ENCODE results near the gene PCBP3.
"Not testable (repeated sequence)": the region's sequence is repeated elsewhere in the genome, so short reads cannot be mapped to it uniquely, and the experiment has no call there.

The PCBP3 gene

DNA sequence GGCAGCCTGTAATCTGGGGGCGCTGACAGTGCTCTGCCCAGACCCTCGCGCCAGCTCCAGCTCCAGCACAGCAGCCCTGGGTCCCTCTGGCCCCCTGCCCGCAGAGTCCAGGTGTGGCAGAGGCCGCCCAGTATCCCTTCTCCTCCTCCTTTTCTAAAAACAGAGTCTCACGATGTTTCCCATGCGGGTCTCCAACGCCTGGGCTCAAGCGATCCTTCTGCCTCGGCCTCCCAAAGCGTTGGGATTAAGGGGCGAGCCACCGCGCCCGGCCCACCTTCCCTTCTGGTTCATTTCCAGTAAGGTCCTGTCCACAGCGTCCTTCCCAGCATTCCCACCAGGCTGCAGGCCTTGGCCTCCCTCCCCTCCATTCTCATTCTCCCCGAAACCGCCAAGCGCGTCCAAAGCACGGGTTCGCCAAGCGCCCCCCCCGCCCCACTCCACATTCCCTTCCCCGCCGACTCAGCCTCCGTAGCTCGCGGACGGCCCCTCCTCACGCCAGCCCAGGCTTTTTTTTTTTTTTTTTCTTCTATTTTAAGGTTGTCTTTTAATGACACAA is 2.0 kb upstream of the PCBP3 start:
- H3K9me3 ChIP-seq (ENCODE audit: severe bottlenecking): no peaks in the 10 kb centered on the region
- H3K36me3 ChIP-seq: no peaks in the 10 kb centered on the region
- no peaks in the 10 kb centered on the region for H3K27me3 ChIP-seq (ENCODE audit: insufficient read depth, low read depth, severe bottlenecking)
- DNase-seq: no peak
- TF ChIP-seq, protein P1, sequence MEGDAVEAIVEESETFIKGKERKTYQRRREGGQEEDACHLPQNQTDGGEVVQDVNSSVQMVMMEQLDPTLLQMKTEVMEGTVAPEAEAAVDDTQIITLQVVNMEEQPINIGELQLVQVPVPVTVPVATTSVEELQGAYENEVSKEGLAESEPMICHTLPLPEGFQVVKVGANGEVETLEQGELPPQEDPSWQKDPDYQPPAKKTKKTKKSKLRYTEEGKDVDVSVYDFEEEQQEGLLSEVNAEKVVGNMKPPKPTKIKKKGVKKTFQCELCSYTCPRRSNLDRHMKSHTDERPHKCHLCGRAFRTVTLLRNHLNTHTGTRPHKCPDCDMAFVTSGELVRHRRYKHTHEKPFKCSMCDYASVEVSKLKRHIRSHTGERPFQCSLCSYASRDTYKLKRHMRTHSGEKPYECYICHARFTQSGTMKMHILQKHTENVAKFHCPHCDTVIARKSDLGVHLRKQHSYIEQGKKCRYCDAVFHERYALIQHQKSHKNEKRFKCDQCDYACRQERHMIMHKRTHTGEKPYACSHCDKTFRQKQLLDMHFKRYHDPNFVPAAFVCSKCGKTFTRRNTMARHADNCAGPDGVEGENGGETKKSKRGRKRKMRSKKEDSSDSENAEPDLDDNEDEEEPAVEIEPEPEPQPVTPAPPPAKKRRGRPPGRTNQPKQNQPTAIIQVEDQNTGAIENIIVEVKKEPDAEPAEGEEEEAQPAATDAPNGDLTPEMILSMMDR (IDR thresholded peaks at IDR 0.05; ENCODE audit: low read depth, low read length): no peak
- H3K27ac ChIP-seq: peak overlapping the region; percentile 43
- no peak overlapping the region for H3K4me3 ChIP-seq (ENCODE audit: low read depth, low read length)

DNA sequence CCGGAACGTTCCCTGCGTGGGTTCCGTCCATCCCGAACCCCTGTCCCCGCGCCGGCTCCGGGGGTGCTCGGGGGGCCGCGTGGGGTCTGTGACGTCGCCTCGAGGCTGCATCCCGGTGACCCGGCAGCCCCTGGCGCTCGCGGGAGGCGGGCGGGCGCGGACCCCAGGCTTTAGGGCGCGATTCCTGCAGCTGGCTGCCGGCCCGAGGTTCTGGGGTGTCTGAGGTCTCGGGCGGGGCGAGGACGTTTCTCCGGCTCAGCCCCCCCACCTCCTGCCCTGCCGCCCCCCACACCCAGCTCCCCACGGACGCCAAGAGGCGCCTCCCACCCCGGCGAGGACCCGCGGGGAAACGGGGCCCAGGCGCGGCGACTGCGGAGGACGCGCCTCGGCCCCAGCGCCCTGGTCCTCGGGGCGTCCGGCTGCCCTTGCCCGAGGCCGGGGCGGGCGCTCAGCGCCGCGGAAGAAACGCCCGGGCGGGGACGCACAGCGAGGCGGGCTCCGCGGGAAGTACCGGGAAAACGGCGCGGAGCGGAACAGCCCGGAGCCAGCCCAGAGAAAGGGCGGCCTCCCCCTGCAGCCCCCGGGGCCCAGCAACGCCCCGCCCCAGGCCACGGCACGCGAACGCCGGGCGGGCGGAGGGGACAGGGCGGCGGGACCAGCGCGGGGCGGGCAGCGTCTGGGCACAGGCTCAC is 1.3 kb upstream of the PCBP3 start:
- no peak for DNase-seq
- no peak overlapping the region for H3K27ac ChIP-seq
- no peak overlapping the region for H3K4me3 ChIP-seq (ENCODE audit: low read depth, low read length)
- H3K9me3 ChIP-seq (ENCODE audit: severe bottlenecking): no peaks in the 10 kb centered on the region
- H3K27me3 ChIP-seq (ENCODE audit: insufficient read depth, low read depth, severe bottlenecking): no peaks in the 10 kb centered on the region
- TF ChIP-seq, protein P1 (IDR thresholded peaks at IDR 0.05; ENCODE audit: low read depth, low read length): no peak
- H3K36me3 ChIP-seq: no peaks in the 10 kb centered on the region

DNA sequence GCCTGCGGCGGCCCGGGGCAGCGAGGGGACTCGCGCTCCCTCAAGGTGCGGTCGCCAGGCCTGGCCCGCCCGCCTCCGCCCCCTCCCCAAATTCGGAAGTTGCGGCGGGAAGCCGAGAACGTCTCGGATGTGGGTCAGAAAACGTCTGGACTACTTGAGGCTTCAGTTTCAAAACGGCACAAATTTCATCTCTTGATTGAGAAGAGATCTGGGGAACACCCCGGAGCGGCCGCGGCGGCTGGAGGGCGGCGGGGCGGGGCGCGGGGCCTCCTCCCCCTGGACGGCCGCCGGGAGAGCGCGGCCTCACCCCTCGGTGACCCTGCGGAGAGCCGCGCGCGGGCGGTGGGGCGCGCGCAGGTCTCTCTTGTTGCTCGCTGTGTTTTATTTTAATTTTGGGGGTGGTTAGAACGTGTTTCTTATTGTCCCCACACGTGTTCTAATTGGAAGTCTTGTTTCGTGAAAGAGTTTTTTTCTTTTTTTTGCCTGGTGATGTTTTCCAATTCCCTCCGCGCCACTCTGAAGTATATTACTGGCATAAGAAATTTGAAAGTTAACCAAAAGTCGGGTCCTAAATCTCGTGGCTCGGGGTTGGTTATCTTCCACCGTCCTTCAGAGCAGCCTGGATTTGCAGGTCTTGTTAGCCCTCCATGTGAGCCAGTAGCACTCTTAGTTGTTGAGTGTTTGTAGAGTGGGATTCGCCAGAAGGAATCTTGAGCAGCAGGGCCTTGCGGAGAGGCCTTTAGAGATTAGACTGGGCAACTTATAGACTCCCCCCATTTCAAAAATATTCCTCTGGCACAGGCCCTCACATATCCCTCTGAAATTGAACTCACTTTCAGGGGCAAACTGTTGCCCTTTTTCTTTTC is 749 bp downstream of the PCBP3 start:
- H3K9me3 ChIP-seq (ENCODE audit: severe bottlenecking): peaks cover 13% of the 10 kb centered on the region
- H3K36me3 ChIP-seq: no peaks in the 10 kb centered on the region
- no peaks in the 10 kb centered on the region for H3K27me3 ChIP-seq (ENCODE audit: insufficient read depth, low read depth, severe bottlenecking)
- H3K27ac ChIP-seq: peak overlapping the region; percentile 62
- no peak for DNase-seq
- peak overlapping the region; percentile 68 for H3K4me3 ChIP-seq (ENCODE audit: low read depth, low read length)
- TF ChIP-seq, protein P1 (IDR thresholded peaks at IDR 0.05; ENCODE audit: low read depth, low read length): no peak

DNA sequence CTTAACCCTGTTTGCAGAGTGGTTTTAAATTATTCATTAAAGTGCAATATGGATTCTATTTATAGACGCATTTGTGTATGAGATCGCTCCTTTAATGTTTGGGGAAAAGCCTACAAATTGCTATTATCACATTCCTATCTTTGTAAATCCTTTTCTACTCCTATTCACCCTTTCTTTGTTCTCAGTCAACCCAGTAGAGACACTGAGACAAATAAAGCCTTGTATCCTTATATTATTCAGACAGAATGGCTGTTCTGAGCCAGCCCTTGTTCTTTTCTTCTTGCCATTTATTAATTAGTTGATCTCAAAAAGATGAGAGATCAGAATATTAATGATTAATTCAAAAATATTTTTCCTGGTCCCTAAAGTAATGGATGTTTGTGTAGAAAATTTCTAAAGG is 8.4 kb downstream of the PCBP3 start:
- DNase-seq: no peak
- peaks cover 17% of the 10 kb centered on the region for H3K9me3 ChIP-seq (ENCODE audit: severe bottlenecking)
- H3K4me3 ChIP-seq (ENCODE audit: low read depth, low read length): no peak overlapping the region
- H3K36me3 ChIP-seq: no peaks in the 10 kb centered on the region
- TF ChIP-seq, protein P1 (IDR thresholded peaks at IDR 0.05; ENCODE audit: low read depth, low read length): no peak
- no peaks in the 10 kb centered on the region for H3K27me3 ChIP-seq (ENCODE audit: insufficient read depth, low read depth, severe bottlenecking)
- H3K27ac ChIP-seq: no peak overlapping the region

DNA sequence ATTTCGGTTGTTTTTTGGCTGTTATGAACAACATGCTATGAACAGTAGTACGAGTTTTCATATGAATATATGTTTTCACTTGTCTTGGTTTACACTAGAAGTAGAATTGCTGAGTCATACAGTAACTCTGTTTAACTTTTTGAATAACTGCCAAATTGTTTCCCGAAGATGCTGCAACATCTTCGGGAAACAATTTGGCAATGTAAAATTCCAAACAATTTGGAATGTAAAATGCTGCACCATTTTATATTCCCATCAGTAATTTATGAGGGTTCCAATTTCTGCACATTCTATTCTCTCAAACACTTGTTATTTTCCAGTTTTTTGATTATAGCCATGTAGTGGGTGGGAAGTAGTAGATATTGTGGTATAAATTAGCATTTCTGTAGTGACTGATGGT is 11.6 kb downstream of the PCBP3 start:
- Histone ChIP-seq H3K36me3 (no peaks in the 10 kb centered on the region), H3K27me3 (ENCODE audit: insufficient read depth, low read depth, severe bottlenecking) (no peaks in the 10 kb centered on the region), H3K9me3 (ENCODE audit: severe bottlenecking) (peaks cover 3% of the 10 kb centered on the region), H3K4me3 (ENCODE audit: low read depth, low read length) (no peak overlapping the region), H3K27ac (no peak overlapping the region)
- TF ChIP-seq, protein P1 (IDR thresholded peaks at IDR 0.05; ENCODE audit: low read depth, low read length): no peak
- DNase-seq: no peak

DNA sequence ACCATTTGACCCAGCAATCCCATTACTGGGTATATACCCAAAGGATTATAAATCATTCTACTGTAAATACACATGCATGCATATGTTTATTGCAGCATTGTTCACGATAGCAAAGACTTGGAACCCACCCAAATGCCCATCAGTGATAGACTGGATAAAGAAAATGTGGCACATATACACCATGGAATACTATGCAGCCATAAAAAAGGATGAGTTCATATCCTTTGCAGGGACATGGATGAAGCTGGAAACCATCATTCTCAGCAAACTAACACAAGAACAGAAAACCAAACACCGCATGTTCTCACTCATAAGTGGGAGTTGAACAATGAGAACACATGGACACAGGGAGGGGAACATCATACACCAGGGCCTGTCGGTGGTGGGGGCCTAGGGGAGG is 12.6 kb downstream of the PCBP3 start:
- H3K9me3 ChIP-seq (ENCODE audit: severe bottlenecking); DNase-seq; H3K4me3 ChIP-seq (ENCODE audit: low read depth, low read length); H3K36me3 ChIP-seq; H3K27ac ChIP-seq; H3K27me3 ChIP-seq (ENCODE audit: insufficient read depth, low read depth, severe bottlenecking): not testable (repeated sequence)

DNA sequence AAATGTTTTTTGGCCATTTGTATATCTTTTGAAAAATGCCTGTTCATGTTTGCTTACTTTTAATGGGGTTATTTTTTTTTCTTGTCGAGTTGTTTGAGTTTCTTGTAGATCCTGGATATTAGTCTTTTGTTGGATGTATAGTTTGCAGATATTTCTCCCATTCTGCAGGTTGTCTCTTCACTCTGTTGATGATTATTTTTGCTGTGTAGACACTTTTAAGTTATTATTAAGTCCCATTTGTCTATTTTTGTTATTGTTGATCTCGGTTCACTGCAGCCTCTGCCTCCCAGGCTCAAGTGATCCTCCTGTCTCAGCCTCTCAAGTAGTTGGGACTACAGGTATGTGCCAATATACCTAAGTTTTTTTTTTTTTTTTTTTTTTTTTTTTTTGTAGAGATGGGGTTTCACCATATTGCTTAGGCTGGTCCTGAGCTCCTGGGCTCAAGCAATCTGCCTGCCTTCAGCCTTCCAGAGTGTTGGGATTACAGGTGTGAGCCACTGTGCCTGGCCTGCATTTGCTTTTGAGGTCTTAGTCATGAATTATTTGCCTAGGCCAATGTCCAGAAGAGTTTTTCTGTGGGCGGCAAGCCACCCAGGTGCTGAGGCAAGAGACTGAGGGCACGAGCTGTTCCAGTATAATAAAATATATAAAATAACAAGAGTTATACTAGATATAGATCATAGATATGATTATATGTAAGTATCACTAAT is 18.5 kb downstream of the PCBP3 start:
- not testable (repeated sequence) for H3K27me3 ChIP-seq (ENCODE audit: insufficient read depth, low read depth, severe bottlenecking); H3K27ac ChIP-seq; H3K9me3 ChIP-seq (ENCODE audit: severe bottlenecking); DNase-seq; H3K36me3 ChIP-seq; H3K4me3 ChIP-seq (ENCODE audit: low read depth, low read length)

DNA sequence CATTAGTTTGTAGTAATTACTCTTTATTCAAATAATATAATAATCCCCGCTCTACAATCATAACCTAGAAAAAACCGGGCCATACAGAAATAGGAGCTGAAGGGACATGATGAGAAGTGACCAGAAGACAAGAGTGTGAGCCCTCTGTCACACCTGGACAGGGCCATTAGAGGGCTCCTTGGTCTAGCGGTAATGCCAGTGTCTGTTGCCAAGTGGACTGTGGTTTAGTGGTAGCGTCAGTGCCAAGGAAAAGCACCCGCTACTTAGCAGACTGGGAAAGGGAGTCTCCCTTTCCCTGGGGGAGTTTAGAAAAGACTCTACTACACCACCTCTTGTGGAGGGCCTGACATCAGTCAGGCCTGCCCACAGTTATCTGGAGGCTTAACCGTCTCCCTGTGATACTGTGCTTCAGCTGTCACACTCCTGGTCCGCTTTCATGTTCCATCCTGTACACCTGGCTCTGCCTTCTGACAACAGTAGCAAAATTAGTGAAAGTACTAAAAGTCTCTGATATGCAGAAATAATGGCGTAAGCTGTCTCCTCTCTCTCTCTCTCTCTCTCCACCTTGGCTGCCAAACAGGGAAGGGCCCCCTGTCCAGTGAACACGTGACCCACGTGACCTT is 19.2 kb downstream of the PCBP3 start:
- not testable (repeated sequence) for H3K27me3 ChIP-seq (ENCODE audit: insufficient read depth, low read depth, severe bottlenecking); DNase-seq; H3K36me3 ChIP-seq; H3K27ac ChIP-seq; H3K4me3 ChIP-seq (ENCODE audit: low read depth, low read length); H3K9me3 ChIP-seq (ENCODE audit: severe bottlenecking)

All from WERI-Rb-1 (cell line).